GM11168 (cell line): Measurements from ENCODE around the gene ANKRD24.
"Not testable (repeated sequence)": the region's sequence is repeated elsewhere in the genome, so short reads cannot be mapped to it uniquely, and the experiment has no call there.

Experiments used
- in situ Hi-C: fragments of 300-500 bp; cut with MboI; formaldehyde crosslinking; loops from one replicate; pipeline ENCODE4 v1.12.0; 2022; ENCODE audit warnings: low sequenced_read_pairs; ENCODE audit not compliant: unreplicated experiment

ANKRD24 gene

DNA sequence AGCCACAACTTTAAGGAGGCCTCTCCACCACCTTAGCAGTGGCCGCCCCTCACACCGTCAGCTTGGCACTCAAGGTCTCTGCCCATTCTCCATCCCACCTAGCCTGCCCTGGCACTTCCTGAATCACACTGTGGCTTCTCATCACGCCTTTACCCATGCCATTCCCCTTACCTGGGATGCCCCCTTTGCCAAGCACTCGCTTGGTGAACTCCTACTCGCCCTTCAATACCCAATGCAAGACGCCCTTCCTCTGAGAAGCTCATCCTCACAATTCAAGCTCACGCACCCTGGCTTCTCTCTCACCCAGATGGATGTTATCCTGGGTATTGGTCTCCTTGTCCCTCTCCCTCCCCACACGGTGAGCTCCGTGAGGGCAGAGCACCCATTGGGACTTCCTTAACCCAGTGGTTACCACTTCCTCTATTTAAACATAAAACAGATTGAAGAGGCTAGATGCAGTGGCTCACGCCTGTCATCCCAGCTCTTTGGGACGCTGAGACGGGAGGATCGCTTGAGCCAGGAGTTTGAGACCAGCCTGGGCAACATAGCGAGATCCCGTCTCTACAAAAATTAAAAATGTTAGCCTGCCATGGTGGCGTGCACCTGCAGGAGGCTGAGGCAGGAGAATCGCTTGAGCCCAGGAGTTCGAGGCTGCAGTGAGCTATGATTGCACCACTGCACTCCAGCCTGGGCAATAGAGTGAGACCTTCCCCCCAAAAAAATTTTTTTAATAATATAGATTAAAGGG is 83.9 kb downstream of the ANKRD24 start:
- in situ Hi-C loops, result loop anchor here (5.0 kb wide), 1 partner anchor 86 kb away; no protein-coding TSS in a partner anchor

DNA sequence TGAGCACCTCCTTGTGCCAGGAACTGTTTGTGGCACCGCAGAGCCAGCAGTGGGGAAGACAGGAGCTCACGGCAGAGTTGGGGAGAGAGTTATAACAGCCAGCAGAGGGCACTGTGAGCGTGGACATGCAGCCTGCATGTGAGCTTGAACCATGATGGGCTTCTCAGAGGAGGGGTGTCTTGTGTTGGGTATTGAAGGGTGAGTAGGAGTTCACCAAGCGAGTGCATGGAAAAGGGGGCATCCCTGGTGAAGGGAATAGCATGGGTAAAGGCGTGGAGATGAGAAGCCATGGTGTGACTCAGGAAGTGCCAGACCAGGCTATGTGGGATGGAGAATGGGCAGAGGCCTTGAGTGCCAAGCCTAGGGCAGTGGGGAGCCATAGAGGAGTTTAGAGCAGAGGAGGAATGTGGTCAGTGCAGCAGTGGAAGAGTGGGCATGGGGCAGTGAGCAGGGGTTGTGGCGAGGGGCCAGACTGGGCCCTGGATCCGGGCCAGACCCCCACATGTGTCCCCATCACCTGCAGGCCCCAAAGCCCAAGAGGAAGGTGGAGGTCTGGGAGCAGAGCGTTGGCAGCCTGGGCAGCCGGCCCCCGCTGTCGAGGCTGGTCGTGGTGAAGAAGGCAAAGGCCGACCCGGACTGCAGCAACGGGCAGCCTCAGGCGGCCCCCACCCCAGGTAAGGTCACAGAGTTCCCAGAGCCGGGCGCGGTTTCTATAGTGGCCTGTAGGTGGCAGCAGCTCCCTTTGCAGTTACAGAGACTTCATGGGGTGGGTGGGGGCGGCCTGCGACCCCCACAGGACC is 84.8 kb downstream of the ANKRD24 start:
- in situ Hi-C loops, result loop anchor here (5.0 kb wide), 1 partner anchor 85 kb away; no protein-coding TSS in a partner anchor

DNA sequence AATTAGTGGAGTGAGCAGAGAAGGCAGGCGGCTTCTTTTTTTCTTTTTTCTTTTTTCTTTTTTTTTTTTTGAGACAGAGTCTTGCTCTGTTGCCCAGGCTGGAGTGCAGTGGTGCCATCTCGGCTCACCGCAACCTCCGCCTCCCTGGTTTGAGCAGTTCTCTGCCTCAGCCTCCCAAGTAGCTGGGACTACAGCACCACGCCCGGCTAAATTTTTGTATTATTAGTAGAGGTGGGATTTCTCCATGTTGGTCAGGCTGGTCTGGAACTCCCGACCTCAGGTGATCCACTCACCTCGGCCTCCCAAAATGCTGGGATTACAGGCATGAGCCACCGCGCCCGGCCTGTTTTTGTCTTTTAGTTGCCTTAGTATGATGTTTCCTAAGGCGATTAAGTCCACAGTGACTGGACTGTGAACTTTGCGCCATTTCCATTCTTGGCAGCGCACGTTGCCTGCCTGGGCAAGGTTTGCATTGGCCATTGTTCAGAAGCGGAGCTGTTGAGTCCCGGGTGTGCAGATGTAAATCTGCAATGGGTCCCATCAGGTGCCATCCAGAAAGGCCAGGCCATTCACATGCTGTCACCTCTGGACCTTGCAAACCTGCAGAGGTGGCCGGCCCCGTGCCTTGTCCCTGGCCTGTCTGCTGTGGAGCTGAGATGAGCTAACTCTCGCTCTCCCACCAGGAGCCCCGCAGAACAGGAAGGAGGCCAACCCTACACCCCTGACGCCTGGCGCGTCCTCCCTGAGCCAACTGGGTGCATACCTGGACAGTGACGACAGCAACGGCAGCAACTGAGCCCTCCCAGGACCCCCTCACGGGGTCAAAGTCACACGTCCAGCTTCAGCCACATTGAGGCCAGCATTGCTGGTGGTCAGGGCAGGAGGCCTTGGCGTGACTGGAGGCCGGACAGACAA is 85.7 kb downstream of the ANKRD24 start:
- in situ Hi-C loops, result loop anchor here (5.0 kb wide), 1 partner anchor 84 kb away; no protein-coding TSS in a partner anchor

DNA sequence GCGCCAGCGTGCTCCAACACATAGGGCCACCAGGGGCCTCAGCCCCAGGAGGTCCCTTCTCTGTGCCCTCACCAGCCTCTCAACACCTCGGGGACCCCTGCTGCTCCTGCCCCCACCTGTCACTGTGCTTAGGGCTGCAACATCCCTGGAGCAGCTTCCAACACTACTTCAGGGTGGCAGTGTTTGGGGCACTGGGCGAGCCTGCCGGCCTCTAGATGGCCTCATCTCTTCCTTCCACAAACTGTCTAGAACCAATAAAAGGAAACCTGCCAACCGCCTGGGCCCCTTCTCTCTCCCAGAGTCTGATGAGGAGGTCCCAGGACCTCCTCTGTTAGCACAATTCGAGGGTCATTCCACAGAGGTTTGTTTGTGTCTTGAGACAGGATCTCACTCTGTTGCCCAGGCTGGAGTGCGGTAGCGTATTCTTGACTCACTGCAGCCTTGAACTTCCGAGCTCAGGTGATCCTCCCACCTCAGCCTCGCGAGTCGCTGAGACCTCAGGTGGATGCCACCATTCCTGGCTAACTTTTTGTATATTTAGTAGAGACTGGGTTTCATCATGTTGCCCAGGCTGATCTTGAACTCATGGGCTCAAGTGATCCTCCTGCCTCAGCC is 86.4 kb downstream of the ANKRD24 start:
- in situ Hi-C loops, result loop anchor here (5.0 kb wide), 1 partner anchor 83 kb away; no protein-coding TSS in a partner anchor

DNA sequence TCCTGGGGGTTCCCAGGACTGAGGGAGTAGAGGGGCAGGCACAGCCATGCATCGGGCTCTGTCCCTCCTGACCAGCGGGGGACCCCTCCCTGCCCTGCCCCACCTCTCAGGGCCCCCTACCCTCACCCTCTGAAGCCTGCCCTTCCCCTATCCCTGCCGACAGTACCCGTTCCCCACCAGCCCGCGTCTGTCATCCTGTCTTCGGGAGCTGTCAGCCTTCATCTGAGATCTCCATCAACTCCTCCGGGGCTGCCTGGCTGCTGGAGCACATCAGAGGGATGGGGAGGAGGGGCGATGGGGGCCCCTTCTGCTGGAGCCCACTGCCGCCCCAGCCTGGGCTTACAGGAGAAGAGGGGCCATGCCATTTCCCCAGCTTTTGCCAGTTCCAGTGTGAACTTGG is 90.4 kb downstream of the ANKRD24 start:
- in situ Hi-C loops, result no loop called here

DNA sequence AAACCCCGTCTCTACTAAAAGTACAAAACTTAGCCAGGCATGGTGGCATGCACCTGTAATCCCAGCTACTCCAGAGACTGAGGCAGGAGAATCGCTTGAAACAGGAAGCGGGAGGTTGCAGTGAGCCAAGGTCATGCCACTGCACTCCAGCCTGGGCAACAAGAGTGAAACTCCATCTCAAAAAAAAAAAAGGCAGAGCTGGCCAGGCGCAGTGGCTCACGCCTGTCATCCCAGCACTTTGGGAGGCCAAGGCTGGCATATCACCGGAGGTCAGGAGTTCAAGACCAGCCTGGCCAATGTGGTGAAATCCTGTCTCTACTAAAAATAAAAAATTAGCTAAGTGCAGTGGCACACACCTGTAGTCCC is 91.8 kb downstream of the ANKRD24 start:
- in situ Hi-C loops, result not testable (repeated sequence)
